H9 (cell line): ENCODE results near the gene ENOX1. TPM values are rescaled to one million over a fixed set of nuclear protein-coding genes. Genes with fewer than 3 reads are reported as not detected.

Experiments used
- DNase-seq: peaks from one replicate; pipeline ENCODE4 v3.0.0-alpha.2; 2017
- H2AFZ ChIP-seq: one replicate; pipeline ENCODE4 v1.6.1; 2013; ENCODE audit warnings: mild to moderate bottlenecking, low read length, control low read depth, moderate library complexity
- H2AK5ac ChIP-seq: 2 replicates; pipeline ENCODE4 v1.6.1; 2013; ENCODE audit warnings: low read length, control low read depth, mixed read lengths; ENCODE audit not compliant: insufficient read length
- H2BK120ac ChIP-seq: one replicate; pipeline ENCODE4 v1.6.1; 2013; ENCODE audit warnings: low read depth, mild to moderate bottlenecking, low read length, control low read depth, inconsistent platforms; ENCODE audit not compliant: poor library complexity, severe bottlenecking
- H2BK12ac ChIP-seq: 2 replicates; pipeline ENCODE4 v1.6.1; 2013; ENCODE audit warnings: low read length, control low read depth, mixed read lengths, low read depth; ENCODE audit not compliant: insufficient read length
- H2BK15ac ChIP-seq: 2 replicates; pipeline ENCODE4 v1.6.1; 2013; ENCODE audit warnings: low read depth, low read length, control low read depth
- H2BK20ac ChIP-seq: one replicate; pipeline ENCODE4 v1.6.1; 2013; ENCODE audit warnings: low read depth, mild to moderate bottlenecking, low read length, control low read depth, inconsistent platforms; ENCODE audit not compliant: poor library complexity, severe bottlenecking
- H2BK5ac ChIP-seq: 2 replicates; pipeline ENCODE4 v1.6.1; 2013; ENCODE audit warnings: low read length, control low read depth, mixed read lengths; ENCODE audit not compliant: insufficient read length
- H3K14ac ChIP-seq: 2 replicates; pipeline ENCODE4 v1.6.1; 2013; ENCODE audit warnings: low read length, control low read depth; ENCODE audit not compliant: insufficient read depth
- H3K18ac ChIP-seq: 2 replicates; pipeline ENCODE4 v1.6.1; 2013; ENCODE audit warnings: low read depth, mild to moderate bottlenecking, mixed read lengths, low read length, control low read depth; ENCODE audit not compliant: insufficient read length
- H3K23ac ChIP-seq: 2 replicates; pipeline ENCODE4 v1.6.1; 2013; ENCODE audit warnings: low read length, control low read depth, mixed read lengths, low read depth; ENCODE audit not compliant: insufficient read length
- H3K23me2 ChIP-seq: 2 replicates; pipeline ENCODE4 v1.6.1; 2013; ENCODE audit warnings: low read depth, mild to moderate bottlenecking, mixed read lengths, low read length, control low read depth; ENCODE audit not compliant: insufficient read length, poor library complexity, severe bottlenecking
- H3K27ac ChIP-seq: 2 replicates; pipeline ENCODE4 v1.5.1; 2013; ENCODE audit warnings: low read length, control low read depth, mixed read lengths, low read depth; ENCODE audit not compliant: insufficient read length
- H3K27me3 ChIP-seq: 2 replicates; pipeline ENCODE4 v1.6.1; 2013; ENCODE audit warnings: low read length, control low read depth, inconsistent platforms; ENCODE audit not compliant: insufficient read depth
- H3K4ac ChIP-seq: 2 replicates; pipeline ENCODE4 v1.6.1; 2013; ENCODE audit warnings: low read depth, mild to moderate bottlenecking, control low read depth, inconsistent platforms, low read length, moderate library complexity
- H3K4me1 ChIP-seq: 2 replicates; pipeline ENCODE4 v1.6.1; 2013; ENCODE audit warnings: low read length, control low read depth, inconsistent platforms; ENCODE audit not compliant: insufficient read depth
- H3K4me2 ChIP-seq: 2 replicates; pipeline ENCODE4 v1.6.1; 2013; ENCODE audit warnings: low read length, control low read depth, mixed read lengths; ENCODE audit not compliant: insufficient read length, insufficient read depth
- H3K56ac ChIP-seq: 2 replicates; pipeline ENCODE4 v1.6.1; 2013; ENCODE audit warnings: low read depth, mild to moderate bottlenecking, mixed read lengths, low read length, control low read depth; ENCODE audit not compliant: insufficient read length
- H3K79me1 ChIP-seq: 2 replicates; pipeline ENCODE4 v1.6.1; 2013; ENCODE audit warnings: low read depth, mild to moderate bottlenecking, moderate library complexity, low read length, control low read depth, inconsistent platforms; ENCODE audit not compliant: insufficient read depth, poor library complexity, severe bottlenecking
- H3K79me2 ChIP-seq: 2 replicates; pipeline ENCODE4 v1.6.1; 2013; ENCODE audit warnings: low read length, control low read depth, inconsistent platforms; ENCODE audit not compliant: insufficient read depth
- H3K9ac ChIP-seq: 2 replicates; pipeline ENCODE4 v1.6.1; 2013; ENCODE audit warnings: low read length, control low read depth, mixed read lengths; ENCODE audit not compliant: insufficient read length; ENCODE audit errors: extremely low read depth
- H3K9me3 ChIP-seq: one replicate; pipeline ENCODE4 v1.6.1; 2013; ENCODE audit warnings: low read depth, low read length, inconsistent platforms; ENCODE audit not compliant: control insufficient read depth
- H3T11ph ChIP-seq: one replicate; pipeline ENCODE4 v1.6.1; 2013; ENCODE audit warnings: mild to moderate bottlenecking, low read length, control low read depth, inconsistent platforms
- H4K20me1 ChIP-seq: one replicate; pipeline ENCODE4 v1.6.1; 2013; ENCODE audit not compliant: control insufficient read depth, insufficient read length, insufficient read depth
- H4K5ac ChIP-seq: 2 replicates; pipeline ENCODE4 v1.6.1; 2013; ENCODE audit warnings: low read depth, mild to moderate bottlenecking, mixed read lengths, low read length, control low read depth; ENCODE audit not compliant: insufficient read length
- H4K8ac ChIP-seq: replicated peaks from 2 replicates; pipeline ENCODE4 v1.6.1; 2013; ENCODE audit warnings: low read length, control low read depth, mixed read lengths, low read depth; ENCODE audit not compliant: insufficient read length
- H4K91ac ChIP-seq: 2 replicates; pipeline ENCODE4 v1.6.1; 2013; ENCODE audit warnings: low read depth, mild to moderate bottlenecking, moderate library complexity, mixed read lengths, low read length, control low read depth; ENCODE audit not compliant: insufficient read length
- H3K27ac Mint-ChIP-seq, 3 experiments: 2 replicates in 2 of 3; 3 replicates in 1 of 3; pipeline ENCODE4 v1.8.0; 2020 to 2021; ENCODE audit warnings: mixed read lengths in 3 of 3, mild to moderate bottlenecking in 1 of 3, moderate library complexity in 1 of 3
- H3K27me3 Mint-ChIP-seq: 2 replicates; pipeline ENCODE4 v1.8.0; 2021; ENCODE audit warnings: low read depth, mild to moderate bottlenecking, moderate library complexity, mixed read lengths
- H3K36me3 Mint-ChIP-seq, 3 experiments: 2 replicates in 2 of 3; 3 replicates in 1 of 3; pipeline ENCODE4 v1.8.0; 2020 to 2021; ENCODE audit warnings: low read depth in 3 of 3, mixed read lengths in 3 of 3; ENCODE audit not compliant: insufficient read depth in 1 of 3
- H3K4me1 Mint-ChIP-seq, 2 experiments: 2 replicates each; pipeline ENCODE4 v1.8.0; 2020; ENCODE audit warnings: mixed read lengths in 2 of 2
- H3K4me3 Mint-ChIP-seq, 2 experiments: 2 replicates in 1 of 2; 3 replicates in 1 of 2; pipeline ENCODE4 v1.8.0; 2020 to 2021; ENCODE audit warnings: mild to moderate bottlenecking in 2 of 2, mixed read lengths in 2 of 2, moderate library complexity in 1 of 2
- H3K9me3 Mint-ChIP-seq, 2 experiments: 2 replicates in 1 of 2; 3 replicates in 1 of 2; pipeline ENCODE4 v1.8.0; 2020; ENCODE audit warnings: mild to moderate bottlenecking in 2 of 2, mixed read lengths in 2 of 2, moderate library complexity in 1 of 2
- WGBS: extraction: QIAGEN DNeasy Blood & Tissue Kit; methylation state at CpG from one replicate; pipeline ENCODE4 v1.1.7; 2013; ENCODE audit warnings: missing lambda C conversion rate, low lambda C conversion rate, mixed read lengths; ENCODE audit not compliant: insufficient read length; ENCODE audit errors: extremely low coverage; 5-methylcytosine and 5-hydroxymethylcytosine counted together
- total RNA-seq: library from RNA; stranded (reverse); gene quantifications from 2 replicates; pipeline ENCODE4 v1.2.1, GENCODE V29; 2021
- TF ChIP-seq, protein P1 (sequence below): fragments of 200-600 bp; sonication (generic); conservative IDR thresholded peaks from 3 replicates; pipeline ENCODE4 v1.8.0; 2021; ENCODE audit warnings: antibody characterized with exemption, mild to moderate bottlenecking

The ENOX1 gene
- total RNA-seq, 1 experiment from 2014 or later, result 0.24 TPM

- Histone ChIP-seq H3K79me1 (no peaks in the 10 kb centered on the region), H3T11ph (no peak overlapping the region), H3K9me3 (no peaks in the 10 kb centered on the region), H4K8ac (no peak overlapping the region), H3K9ac (no peak overlapping the region), H2BK120ac (no peak overlapping the region), H2BK12ac (no peak overlapping the region), H3K18ac (no peak overlapping the region), H3K27ac (no peak overlapping the region), H3K23me2 (no peaks in the 10 kb centered on the region), H3K23ac (no peak overlapping the region), H4K20me1 (no peaks in the 10 kb centered on the region), H2AFZ (no peak overlapping the region), H3K56ac (no peak overlapping the region), H3K4me2 (no peak overlapping the region), H4K5ac (no peak overlapping the region), H3K4ac (no peak overlapping the region), H3K27me3 (no peaks in the 10 kb centered on the region), H2BK20ac (no peak overlapping the region), H2BK15ac (no peak overlapping the region), H3K4me1 (no peaks in the 10 kb centered on the region), H2AK5ac (no peak overlapping the region), H3K14ac (no peak overlapping the region), H4K91ac (no peak overlapping the region), H2BK5ac (no peak overlapping the region), H3K79me2 (no peaks in the 10 kb centered on the region)
- Mint-ChIP-seq H3K4me3 (no peak overlapping the region), H3K27ac (no peak overlapping the region), H3K4me1 (0 out of 4 replicates have a peak, but pooled peaks cover 2% of the 10 kb centered on the region in 2 experiments), H3K27me3 (no peaks in the 10 kb centered on the region), H3K9me3 (no peaks in the 10 kb centered on the region), H3K36me3 (no peaks in the 10 kb centered on the region)
- DNase-seq, result no peak
- TF ChIP-seq, protein P1, sequence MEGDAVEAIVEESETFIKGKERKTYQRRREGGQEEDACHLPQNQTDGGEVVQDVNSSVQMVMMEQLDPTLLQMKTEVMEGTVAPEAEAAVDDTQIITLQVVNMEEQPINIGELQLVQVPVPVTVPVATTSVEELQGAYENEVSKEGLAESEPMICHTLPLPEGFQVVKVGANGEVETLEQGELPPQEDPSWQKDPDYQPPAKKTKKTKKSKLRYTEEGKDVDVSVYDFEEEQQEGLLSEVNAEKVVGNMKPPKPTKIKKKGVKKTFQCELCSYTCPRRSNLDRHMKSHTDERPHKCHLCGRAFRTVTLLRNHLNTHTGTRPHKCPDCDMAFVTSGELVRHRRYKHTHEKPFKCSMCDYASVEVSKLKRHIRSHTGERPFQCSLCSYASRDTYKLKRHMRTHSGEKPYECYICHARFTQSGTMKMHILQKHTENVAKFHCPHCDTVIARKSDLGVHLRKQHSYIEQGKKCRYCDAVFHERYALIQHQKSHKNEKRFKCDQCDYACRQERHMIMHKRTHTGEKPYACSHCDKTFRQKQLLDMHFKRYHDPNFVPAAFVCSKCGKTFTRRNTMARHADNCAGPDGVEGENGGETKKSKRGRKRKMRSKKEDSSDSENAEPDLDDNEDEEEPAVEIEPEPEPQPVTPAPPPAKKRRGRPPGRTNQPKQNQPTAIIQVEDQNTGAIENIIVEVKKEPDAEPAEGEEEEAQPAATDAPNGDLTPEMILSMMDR, result no peak
- WGBS, result no CpG with 5 or more reads among the region's 6 CpGs
These were observed 497.1 kb downstream of the ENOX1 start for GRCh38 chr13:43289470-43290255.
